Heart left ventricle (tissue), 16 donors: ENCODE data around the gene DSC3. TPM values are rescaled to one million over a fixed set of nuclear protein-coding genes. Genes with fewer than 3 reads are reported as not detected.

Experiments used
- ATAC-seq, 4 donors: fragments of 200-7000 bp; cut with Tn5 transposase; one replicate each; pipeline ENCODE4 v1.9.1; 2020 to 2022; ENCODE audit warnings: moderate library complexity in 4 of 4, mild to moderate bottlenecking in 3 of 4, moderate number of reproducible peaks in 1 of 4
- DNase-seq, 5 donors: peaks; one replicate each; pipeline ENCODE4 v3.0.0-alpha.2; 2020
- H3K27ac ChIP-seq, 12 donors: fragments of 200-600 bp; sonication (generic) in 4 of 12; one replicate each; pipeline versions ENCODE4 v1.5.0 to v1.8.0; 2016 to 2022; ENCODE audit warnings: mild to moderate bottlenecking in 2 of 12
- H3K27me3 ChIP-seq, 9 donors: fragments of 200-600 bp; sonication (generic) in 2 of 9; one replicate each; pipeline versions ENCODE4 v1.5.1 to v1.8.0; 2016 to 2022; ENCODE audit warnings: mild to moderate bottlenecking in 3 of 9
- H3K36me3 ChIP-seq, 9 donors: fragments of 200-600 bp; sonication (generic) in 2 of 9; one replicate each; pipeline versions ENCODE4 v1.5.0 to v1.8.0; 2018 to 2022; ENCODE audit warnings: mild to moderate bottlenecking in 2 of 9
- H3K4me1 ChIP-seq, 12 donors: fragments of 200-600 bp; sonication (generic) in 4 of 12; one replicate each; pipeline versions ENCODE4 v1.5.0 to v1.8.0; 2016 to 2022; ENCODE audit warnings: mild to moderate bottlenecking in 3 of 12
- H3K4me3 ChIP-seq, 12 donors: fragments of 200-600 bp; sonication (generic) in 4 of 12; one replicate each; pipeline versions ENCODE4 v1.5.0 to v1.8.0; 2017 to 2022; ENCODE audit warnings: mild to moderate bottlenecking in 9 of 12, moderate library complexity in 4 of 12
- H3K9me3 ChIP-seq, 12 donors: fragments of 200-600 bp; sonication (generic) in 4 of 12; one replicate each; pipeline versions ENCODE4 v1.5.0 to v1.8.0; 2016 to 2022; ENCODE audit warnings: mild to moderate bottlenecking in 1 of 12
- CTCF ChIP-seq, 12 donors: fragments of 200-600 bp; sonication (generic) in 4 of 12; IDR thresholded peaks; one replicate each; pipeline versions ENCODE4 v1.5.0 to v1.8.0; 2018 to 2022; ENCODE audit warnings: antibody characterized with exemption in 12 of 12, mild to moderate bottlenecking in 5 of 12
- POLR2A ChIP-seq, 2 donors: fragments of 450-650 bp; IDR thresholded peaks; one replicate each; pipeline ENCODE4 v1.6.1; 2017; ENCODE audit warnings: antibody characterized with exemption in 2 of 2, mild to moderate bottlenecking in 2 of 2, moderate library complexity in 2 of 2
- WGBS, 4 donors: extraction: QIAGEN DNeasy Blood & Tissue Kit in 2 of 4; methylation state at CpG; one replicate each; pipeline versions ENCODE4 v1.1.5 to v1.1.7; 2013 to 2018; 5-methylcytosine and 5-hydroxymethylcytosine counted together
- intact Hi-C, 10 donors: fragments of 100-400 bp; cut with DNase I; formaldehyde crosslinking; loops; one replicate each; pipeline versions ENCODE4 v1.11.1 to v1.14.2; 2022
- polyA plus RNA-seq, 2 donors: library from polyadenylated mRNA; stranded (reverse); fragments of 200-250 nt; gene quantifications; one replicate each; pipeline ENCODE4 v1.2.3, GENCODE V29; 2013
- total RNA-seq, 9 donors: library from RNA; depleted of rRNA in 2 of 9; stranded (reverse); fragments of >200 nt in 2 of 9; fragmentation: NEBNext Ultra II Directional in 3 of 9; extraction: Animal tissue kit (Norgen Biotek cat#: 25700) in 3 of 9; gene quantifications; one replicate each; pipeline versions ENCODE4 v1.1.0 to v1.2.4, GENCODE V29; 2016 to 2023
- donor health status: ischemic (EF 13 %, LVEDD 7.1; RV severe dilation, severe dysfunction).
- donor health status: healthy with polysubstance abuse.
- donor health status: DM: no; HTN: yes; CAD: no.
- donor health status: DM: no; HTN: no; CAD: no.
- donor health status: ischemic (EF 25% LVEDD 6.9; RV normal size, moderate dysfunction).
- donor health status: ischemic (EF 25% LVEDD 5.7; RV mildly dilated, moderate dysfunction).
- donor health status: healthy.
- donor health status: DM: yes; HTN: yes; CAD: no.
- donor health status: ischemic (EF 35%, LVEDD 5.7; RV mildly dilated, moderate dysfunction).
- donor health status: nonischemic (EF 11% LVEDD 7.7; RV severe dilation, severe dysfunction).
- donor health status: DM: yes; HTN: yes; CAD: no.
- donor health status: PGD.
- donor health status: ischemic (EF 29% LVEDD 5.4; RV normal size, mild dysfunction).
- donor health status: nonischemic (EF 23%, LVEDD 6.1; RV moderate dilation, normal function).

DSC3 gene
- total and polyA plus RNA-seq, 11 donors, result 0.04 to 10.9 (median 0.13) TPM; not detected in 2

GRCh38 chr18:31010601-31011000, 31.9 kb downstream of the DSC3 start:
- DNase-seq (no peak), ATAC-seq (no peak)
- intact Hi-C loops, result no loop called here
- WGBS, 4 donors, result 91 to 93% (median 92%) methylated on average over 4 of the region's 4 CpGs
- H3K27ac ChIP-seq, result no peak overlapping the region
- TF ChIP-seq POLR2A (IDR thresholded peaks at IDR 0.05) (no peak), CTCF (IDR thresholded peaks at IDR 0.05) (no peak)
- no peaks in the 10 kb centered on the region for H3K36me3 ChIP-seq
- H3K4me3 ChIP-seq, result no peak overlapping the region
- no peaks in the 10 kb centered on the region for H3K9me3 ChIP-seq
- H3K27me3 ChIP-seq, result peaks cover 0 to 3% (median 0%) of the 10 kb centered on the region in 9 donors
- H3K4me1 ChIP-seq, result no peaks in the 10 kb centered on the region

- 77 to 83% (median 81%) methylated on average over 8 of the region's 8 CpGs for WGBS, 4 donors
- H3K36me3 ChIP-seq, result no peaks in the 10 kb centered on the region
- TF ChIP-seq CTCF (IDR thresholded peaks at IDR 0.05) (no peak), POLR2A (IDR thresholded peaks at IDR 0.05) (no peak)
- no peak overlapping the region for H3K4me3 ChIP-seq
- no peak overlapping the region for H3K27ac ChIP-seq
- intact Hi-C loops, result loop anchor here in 4 of 10 donors (5.0 to 10.0 kb wide), 4 partner anchors 505 to 725 kb away; no protein-coding TSS in a partner anchor
- H3K27me3 ChIP-seq, result peaks cover 0 to 5% (median 0%) of the 10 kb centered on the region in 9 donors
- DNase-seq (no peak), ATAC-seq (no peak)
- no peaks in the 10 kb centered on the region for H3K9me3 ChIP-seq
- no peaks in the 10 kb centered on the region for H3K4me1 ChIP-seq
Observed at GRCh38 chr18:30999887-31000628, 42.5 kb downstream of the DSC3 start.

GRCh38 chr18:30999186-30999585, 43.4 kb downstream of the DSC3 start:
- H3K36me3 ChIP-seq, result no peaks in the 10 kb centered on the region
- peaks cover 0 to 5% (median 0%) of the 10 kb centered on the region in 9 donors for H3K27me3 ChIP-seq
- no peaks in the 10 kb centered on the region for H3K4me1 ChIP-seq
- intact Hi-C loops, result loop anchor here in 3 of 10 donors (5.0 to 10.0 kb wide), 3 partner anchors 506 to 726 kb away; no protein-coding TSS in a partner anchor
- DNase-seq, result no peak
- H3K4me3 ChIP-seq, result no peak overlapping the region
- no peaks in the 10 kb centered on the region for H3K9me3 ChIP-seq
- WGBS, 4 donors, result 45 to 53% (median 50%) methylated on average over 2 of the region's 2 CpGs
- H3K27ac ChIP-seq, result no peak overlapping the region
- no peak for ATAC-seq
- peak in 9 of 12 donors; percentile 13 to 39 (median 23) for TF ChIP-seq CTCF (IDR thresholded peaks at IDR 0.05)
- TF ChIP-seq POLR2A (IDR thresholded peaks at IDR 0.05), result no peak

GRCh38 chr18:30997223-30997622, 45.3 kb downstream of the DSC3 start:
- no peak overlapping the region for H3K4me3 ChIP-seq
- no peak for TF ChIP-seq POLR2A (IDR thresholded peaks at IDR 0.05)
- peaks cover 0 to 5% (median 0%) of the 10 kb centered on the region in 9 donors for H3K27me3 ChIP-seq
- WGBS, 4 donors, result 59 to 64% (median 61%) methylated on average over 2 of the region's 2 CpGs
- no peaks in the 10 kb centered on the region for H3K36me3 ChIP-seq
- intact Hi-C loops, result loop anchor here in 3 of 10 donors (5.0 to 10.0 kb wide), 3 partner anchors 508 to 728 kb away; no protein-coding TSS in a partner anchor
- no peak for DNase-seq
- H3K9me3 ChIP-seq, result no peaks in the 10 kb centered on the region
- no peaks in the 10 kb centered on the region for H3K4me1 ChIP-seq
- ATAC-seq, result no peak
- no peak overlapping the region for H3K27ac ChIP-seq
